HG02852 (cell line): ENCODE measurements around the gene COL7A1.

Source experiments
- ATAC-seq: cut with Tn5 transposase; IDR thresholded peaks from one replicate; pipeline ENCODE4 v1.9.1; 2021; ENCODE audit warnings: mild to moderate bottlenecking, moderate library complexity; ENCODE audit not compliant: unreplicated experiment

COL7A1 gene

DNA sequence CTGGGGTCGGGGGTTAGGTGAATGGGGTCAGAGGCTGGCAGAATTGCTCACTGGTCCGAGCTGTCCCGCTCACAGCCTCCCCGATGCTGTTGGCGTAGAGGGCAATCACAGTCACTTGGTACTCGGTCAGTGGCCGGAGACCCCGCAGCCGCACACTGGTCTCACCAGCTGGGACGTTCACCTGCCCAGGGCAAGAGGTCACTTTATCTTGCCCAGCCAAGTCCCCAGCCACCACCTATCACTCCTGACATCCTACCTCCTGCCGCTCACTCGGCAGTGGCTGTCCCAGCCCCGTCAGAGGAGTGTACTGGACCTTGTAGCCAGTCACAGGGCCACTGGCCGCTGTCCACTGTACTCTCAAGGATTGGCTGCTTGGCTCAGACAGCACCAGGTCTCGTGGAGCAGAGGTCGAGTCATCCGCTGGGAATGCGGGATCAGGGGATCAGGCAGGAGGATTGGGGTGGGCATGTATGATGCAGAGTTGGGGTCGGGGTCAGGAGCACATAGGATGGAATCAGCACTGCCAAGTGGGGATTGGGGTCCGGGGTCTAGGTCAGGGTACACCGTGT lies 2.5 kb downstream of the COL7A1 start:
- ATAC-seq: no peak

DNA sequence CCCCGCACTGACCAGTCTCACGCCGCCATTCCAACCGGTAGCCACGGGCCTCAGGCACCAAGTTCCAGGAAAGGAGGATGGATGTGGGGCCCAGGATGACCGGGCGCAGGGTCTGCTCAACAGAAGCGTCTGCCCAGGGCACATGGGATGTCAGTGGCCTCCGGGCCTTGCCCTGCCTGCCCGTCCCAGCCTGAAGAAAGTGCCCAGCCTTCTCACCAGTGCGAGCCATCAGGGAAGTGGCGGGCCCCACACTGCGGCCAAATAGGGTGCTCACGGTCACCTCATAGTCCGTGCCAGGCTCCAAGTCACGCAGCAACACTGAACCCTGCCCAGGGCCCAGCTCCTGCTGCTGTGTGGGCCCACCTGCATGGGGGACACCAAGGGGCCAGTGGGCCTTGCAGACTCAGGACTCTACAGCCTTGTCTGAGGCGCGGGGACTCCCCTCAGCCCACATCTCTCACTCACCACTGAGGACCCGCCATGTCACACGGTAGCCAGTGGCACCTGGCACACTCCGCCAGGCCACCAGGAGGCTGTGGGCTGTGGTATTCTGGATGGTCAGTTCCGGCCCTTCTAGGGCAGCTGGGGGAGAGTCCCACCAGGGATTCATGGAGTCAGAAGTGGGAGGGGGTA lies 3.1 kb downstream of the COL7A1 start:
- ATAC-seq: no peak

GRCh38 chr3:48591436-48591835 lies 3.7 kb downstream of the COL7A1 start:
- no peak for ATAC-seq

DNA sequence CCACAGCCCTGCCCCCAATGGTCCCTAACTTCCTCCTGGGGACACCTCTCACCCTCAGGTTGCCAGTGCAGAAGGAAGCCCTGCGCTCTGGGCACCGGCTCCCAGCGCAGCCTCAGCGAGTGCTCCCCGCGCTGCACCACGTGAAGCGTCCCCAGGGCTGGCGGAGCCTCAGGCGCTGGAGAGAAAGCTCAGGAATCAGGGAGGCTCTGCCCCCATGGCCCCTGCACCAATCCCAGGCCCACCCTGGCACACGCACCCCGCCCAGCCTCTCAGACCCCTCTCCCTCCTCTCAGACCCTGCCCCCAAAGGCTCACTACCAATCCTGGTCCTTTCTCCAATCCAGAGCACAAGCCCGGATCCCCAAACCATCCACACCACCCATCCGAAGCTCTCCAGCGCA lies 6.9 kb downstream of the COL7A1 start:
- no peak for ATAC-seq

DNA sequence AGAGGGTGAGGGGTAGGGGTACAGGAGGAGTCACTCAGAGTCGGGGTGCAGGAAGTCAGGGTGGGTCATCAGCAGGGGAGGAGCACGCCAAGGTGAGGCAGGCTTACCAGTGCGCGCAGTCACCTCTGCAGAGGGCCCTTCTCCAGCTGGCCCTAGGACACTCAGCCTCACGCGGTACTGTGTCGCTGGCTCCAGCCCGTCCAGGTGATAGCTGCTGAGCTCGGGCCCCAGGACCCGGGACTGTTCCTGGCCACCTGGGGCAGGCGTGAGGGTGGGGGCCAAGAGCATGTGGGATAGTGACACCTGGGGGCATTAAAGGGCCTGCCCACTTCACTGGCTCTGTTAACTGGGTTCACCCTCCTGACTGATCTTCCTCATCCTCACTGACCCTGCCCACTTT lies 7.4 kb downstream of the COL7A1 start:
- ATAC-seq: no peak

- no peak for ATAC-seq
Observed at GRCh38 chr3:48585411-48585810, 9.7 kb downstream of the COL7A1 start.

DNA sequence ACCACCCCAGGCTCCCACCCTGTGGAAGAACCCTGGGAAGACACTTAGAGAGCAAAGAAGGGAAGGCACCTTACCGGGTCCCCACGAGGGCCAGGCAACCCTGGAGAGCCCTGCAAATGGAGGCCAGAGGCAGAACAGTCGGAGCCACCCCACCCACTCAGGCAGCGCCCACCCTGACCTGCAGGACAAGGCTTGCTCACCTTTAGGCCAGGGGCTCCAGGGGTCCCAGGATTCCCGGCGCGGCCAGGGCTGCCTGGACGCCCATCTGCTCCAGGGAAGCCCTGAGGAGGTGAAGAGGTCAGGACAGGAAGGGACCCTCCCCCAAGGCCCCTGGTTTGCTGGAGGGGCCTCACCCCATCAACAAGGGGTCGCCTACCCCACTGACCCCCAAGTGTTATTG lies 10.3 kb downstream of the COL7A1 start:
- no peak for ATAC-seq

DNA sequence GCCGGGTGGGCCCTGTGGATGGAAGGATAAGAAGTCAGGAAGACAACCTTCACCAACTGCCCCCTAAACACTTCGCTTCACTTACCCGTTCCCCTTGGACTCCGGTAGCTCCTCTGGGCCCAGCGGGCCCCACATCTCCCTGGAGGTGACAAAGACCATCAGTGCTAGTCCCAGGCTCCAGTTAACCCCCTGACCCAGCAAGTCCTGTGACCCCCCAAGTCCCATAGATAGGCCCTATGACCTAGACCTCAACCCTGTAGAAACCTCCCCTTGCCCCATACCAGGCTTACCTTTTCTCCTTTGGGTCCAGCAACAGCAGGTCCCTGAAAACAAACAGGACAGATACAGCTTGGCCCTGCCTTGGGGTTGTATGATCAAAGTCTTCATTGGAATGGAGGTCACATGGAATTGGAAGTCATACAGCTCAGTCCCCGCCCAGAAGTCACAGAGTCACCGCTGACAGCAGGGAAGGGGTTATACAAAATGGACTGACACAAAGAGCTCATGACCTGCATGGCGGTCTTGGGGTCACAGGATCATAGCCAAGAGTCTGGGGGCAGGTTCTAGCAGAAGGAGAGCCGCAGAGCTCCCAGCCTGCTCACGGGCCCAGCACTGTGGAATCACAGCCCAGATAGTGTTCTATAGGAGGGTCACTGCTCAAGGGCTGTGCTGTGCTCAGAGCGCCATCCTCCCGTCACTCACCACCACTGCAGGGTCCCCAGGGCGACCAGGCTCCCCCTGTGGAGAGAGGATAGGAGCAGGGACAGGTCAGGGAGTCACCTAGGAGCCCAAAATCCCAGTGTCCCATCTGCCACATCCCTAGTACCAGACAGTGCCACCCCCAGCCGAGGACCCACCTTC lies 13.3 kb downstream of the COL7A1 start:
- no peak for ATAC-seq

DNA sequence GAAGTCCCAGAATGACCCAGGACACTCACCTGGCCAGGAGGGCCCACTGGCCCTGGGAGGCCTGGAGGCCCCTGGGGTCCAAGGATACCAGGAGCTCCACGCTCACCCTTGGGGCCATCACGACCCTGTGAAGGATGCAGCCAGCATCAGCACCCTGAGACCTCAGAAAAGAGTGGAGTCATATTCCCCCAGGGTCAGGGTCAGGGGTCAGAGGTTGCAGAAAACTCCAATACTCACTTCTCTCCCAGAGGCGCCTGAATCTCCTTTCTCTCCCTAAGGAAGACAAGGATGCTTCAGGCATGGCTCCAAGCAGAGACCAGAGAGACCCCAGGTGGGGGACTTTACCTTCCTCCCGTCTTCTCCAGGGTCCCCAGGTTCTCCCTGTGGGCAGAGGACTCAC lies 18.5 kb downstream of the COL7A1 start:
- ATAC-seq: no peak

DNA sequence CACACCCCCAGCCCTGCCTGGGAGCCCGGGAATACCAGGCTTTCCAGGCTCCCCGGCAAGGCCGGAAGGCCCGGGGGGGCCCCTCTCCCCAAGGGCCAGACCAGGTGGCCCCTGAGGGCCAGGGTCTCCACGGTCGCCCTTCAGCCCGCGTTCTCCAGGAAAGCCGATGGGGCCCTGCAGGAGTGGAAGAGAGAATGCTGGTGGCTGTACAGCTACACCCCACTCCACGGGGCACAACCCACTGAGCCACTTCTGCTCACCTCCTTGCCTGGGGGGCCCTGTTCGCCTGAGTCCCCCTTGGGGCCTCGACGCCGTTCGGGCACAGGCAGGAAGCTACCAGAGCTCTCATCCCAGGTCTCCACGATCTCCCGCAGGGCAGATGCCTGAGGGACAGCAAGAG lies 19.8 kb downstream of the COL7A1 start:
- ATAC-seq: no peak

GRCh38 chr3:48573973-48574585 lies 21.1 kb downstream of the COL7A1 start:
- ATAC-seq: no peak

DNA sequence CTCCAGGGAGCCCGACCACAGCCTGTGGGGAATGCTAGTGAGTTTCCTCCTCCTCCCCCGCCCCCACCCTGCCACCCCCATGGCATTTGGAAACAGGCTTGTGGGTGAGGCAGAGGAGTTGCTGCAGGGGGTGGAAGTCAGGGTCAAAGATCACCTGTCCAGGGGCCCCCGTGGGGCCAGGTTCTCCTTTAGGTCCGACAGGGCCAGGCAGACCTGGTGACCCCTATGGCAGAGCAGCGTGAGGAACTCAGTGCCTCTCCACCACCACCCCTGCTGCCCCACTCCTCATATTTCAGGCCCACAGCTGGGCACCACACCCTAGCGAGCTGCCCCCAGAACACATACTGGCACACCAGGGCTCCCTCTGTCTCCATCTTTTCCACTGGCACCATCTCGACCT lies 22.6 kb downstream of the COL7A1 start:
- ATAC-seq: no peak

DNA sequence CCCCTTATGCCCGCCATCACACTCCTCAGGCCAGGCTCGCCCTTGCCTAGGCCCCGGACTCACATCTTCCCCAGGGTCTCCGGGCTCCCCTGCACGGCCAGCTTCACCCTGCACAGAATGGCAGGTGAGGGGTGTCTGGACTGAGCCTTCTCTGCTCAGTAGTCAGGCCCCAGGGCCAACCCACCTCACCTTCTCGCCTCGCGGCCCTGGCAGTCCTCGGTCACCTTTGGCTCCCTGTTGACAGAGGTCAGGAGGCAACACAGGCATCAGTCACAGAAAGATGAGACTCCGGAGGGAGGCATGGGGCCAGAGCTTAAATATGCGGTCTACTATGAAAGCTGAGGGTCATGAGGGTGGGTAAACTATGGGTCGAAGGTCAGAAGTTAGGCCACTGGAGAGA lies 23.2 kb downstream of the COL7A1 start:
- ATAC-seq: no peak

DNA sequence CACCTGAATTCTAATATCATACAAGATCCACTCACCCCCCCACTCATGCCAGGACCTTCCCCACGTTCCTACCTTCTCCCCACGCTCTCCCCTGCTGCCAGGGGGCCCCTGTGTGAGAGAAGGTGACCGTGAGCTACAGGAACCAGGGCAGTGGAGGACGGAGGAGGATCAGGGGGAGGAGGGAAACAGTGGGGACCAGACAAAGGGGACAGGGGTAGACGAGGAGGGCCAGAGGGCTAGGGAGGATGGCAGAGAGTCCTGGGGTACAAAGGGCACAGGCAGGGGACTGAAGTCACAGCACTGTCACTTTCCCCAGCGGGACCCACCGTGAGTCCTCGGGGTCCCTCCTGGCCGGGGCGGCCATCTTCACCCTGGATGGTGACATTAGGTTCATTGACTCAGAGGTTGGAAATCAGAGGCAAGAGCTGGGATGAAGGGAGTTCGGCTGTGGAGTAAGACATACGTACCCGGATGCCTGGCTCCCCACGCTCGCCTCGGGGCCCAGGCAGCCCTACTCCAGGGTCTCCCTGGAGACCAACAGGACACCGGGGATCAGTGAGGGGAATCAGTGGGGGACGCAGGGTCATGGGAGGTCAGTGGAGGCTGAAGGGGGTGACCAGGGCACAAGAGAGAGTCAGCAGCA lies 25.2 kb downstream of the COL7A1 start:
- no peak for ATAC-seq

GRCh38 chr3:48569400-48569799 lies 25.7 kb downstream of the COL7A1 start:
- no peak for ATAC-seq

DNA sequence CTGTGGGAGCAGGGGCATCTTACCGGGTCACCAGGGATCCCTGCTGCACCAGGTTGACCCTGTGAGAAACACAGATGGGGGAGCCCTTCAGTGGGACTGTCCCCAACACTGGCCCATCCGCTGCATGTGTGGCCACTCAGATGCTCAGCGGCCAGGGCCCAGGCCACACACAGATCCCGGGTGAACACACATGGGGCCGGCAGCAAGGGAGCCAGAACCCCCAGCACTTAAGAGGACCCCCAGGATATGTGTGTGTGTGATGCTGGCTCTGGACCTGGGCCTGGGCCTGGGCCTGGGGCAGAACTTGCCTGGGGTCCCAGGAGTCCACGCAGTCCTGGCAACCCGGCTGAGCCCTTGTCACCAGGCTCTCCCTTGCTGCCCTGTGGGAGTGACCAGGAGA lies 26.7 kb downstream of the COL7A1 start:
- ATAC-seq: no peak

- ATAC-seq: no peak
Observed at GRCh38 chr3:48567500-48567899, 27.6 kb downstream of the COL7A1 start.

- ATAC-seq: no peak
Observed at GRCh38 chr3:48567090-48567489, 28.0 kb downstream of the COL7A1 start.

DNA sequence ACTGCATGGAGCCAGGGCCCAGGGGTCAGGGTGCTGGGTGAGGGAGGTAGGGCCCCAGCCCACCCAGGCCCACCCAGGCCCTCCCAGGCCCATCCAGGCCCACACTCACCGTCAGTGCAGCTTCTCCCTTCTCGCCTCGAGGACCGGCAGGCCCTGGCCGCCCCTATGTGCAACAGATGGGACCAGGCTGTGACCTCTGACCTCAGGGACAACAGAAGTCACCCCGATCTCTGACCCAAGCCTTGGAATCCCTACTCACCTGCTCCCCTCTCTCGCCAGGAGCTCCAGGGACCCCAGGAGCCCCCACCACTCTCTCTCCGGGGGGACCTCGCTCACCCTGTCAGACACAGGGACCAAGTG lies 28.7 kb downstream of the COL7A1 start:
- no peak for ATAC-seq

- ATAC-seq: no peak
Observed at GRCh38 chr3:48565591-48566400, 29.3 kb downstream of the COL7A1 start.

DNA sequence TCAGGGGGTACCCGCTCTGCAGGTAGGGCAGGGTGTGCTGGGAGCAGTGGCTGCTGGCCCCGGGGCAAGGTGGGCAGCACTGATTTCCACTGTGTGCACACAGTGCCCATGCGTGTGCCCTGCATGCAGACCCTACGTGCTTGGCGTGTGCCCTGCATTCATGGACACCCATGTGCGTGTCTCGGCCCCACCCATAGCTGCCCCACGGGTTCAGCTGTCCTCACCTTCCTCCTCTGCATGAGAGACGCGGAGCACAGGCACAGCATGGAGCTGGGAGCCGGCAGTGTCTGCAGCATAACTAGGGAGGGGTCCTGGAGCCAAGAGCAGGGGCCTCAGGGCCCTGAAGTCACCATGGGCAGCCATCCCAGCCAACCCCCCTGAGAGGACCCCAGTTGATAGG lies 29.9 kb downstream of the COL7A1 start:
- no peak for ATAC-seq
